Measurements from ENCODE around the gene OR2V2.
"Not testable (repeated sequence)": the region's sequence is repeated elsewhere in the genome, so short reads cannot be mapped to it uniquely, and the experiment has no call there.

OR2V2 gene

GRCh38 chr5:181146927-181147636, at the start of gene OR2V2:
Gene OR2V2, plus strand, starts transcription at chr5:181147586. Its CDS starts 7,357 bp downstream, at chr5:181154943.
- not testable (repeated sequence) for DNase-seq (ENCODE audit: low spot score)

- DNase-seq (ENCODE audit: low spot score): not testable (repeated sequence)
Observed at GRCh38 chr5:181097759-181098491, 49.5 kb upstream of the OR2V2 start.

- no peak for DNase-seq (ENCODE audit: low spot score)
Observed at GRCh38 chr5:181098762-181099601, 48.4 kb upstream of the OR2V2 start.

- no peak for DNase-seq (ENCODE audit: low spot score)
Observed at GRCh38 chr5:181099602-181100086, 47.7 kb upstream of the OR2V2 start.

- no peak for DNase-seq (ENCODE audit: low spot score)
Observed at GRCh38 chr5:181100121-181100875, 47.1 kb upstream of the OR2V2 start.

GRCh38 chr5:181101030-181101641, 46.2 kb upstream of the OR2V2 start:
- not testable (repeated sequence) for DNase-seq (ENCODE audit: low spot score)

GRCh38 chr5:181101930-181102674, 45.3 kb upstream of the OR2V2 start:
- DNase-seq (ENCODE audit: low spot score): not testable (repeated sequence)

- not testable (repeated sequence) for DNase-seq (ENCODE audit: low spot score)
Observed at GRCh38 chr5:181104259-181104568, 43.2 kb upstream of the OR2V2 start.

- DNase-seq (ENCODE audit: low spot score): not testable (repeated sequence)
Observed at GRCh38 chr5:181104606-181105390, 42.6 kb upstream of the OR2V2 start.

- DNase-seq (ENCODE audit: low spot score): no peak
Observed at GRCh38 chr5:181105391-181106025, 41.9 kb upstream of the OR2V2 start.

GRCh38 chr5:181107699-181108098, 39.7 kb upstream of the OR2V2 start:
- DNase-seq (ENCODE audit: low spot score): no peak

GRCh38 chr5:181108578-181109165, 38.7 kb upstream of the OR2V2 start:
- no peak for DNase-seq (ENCODE audit: low spot score)

- DNase-seq (ENCODE audit: low spot score): no peak
Observed at GRCh38 chr5:181109489-181110013, 37.8 kb upstream of the OR2V2 start.

GRCh38 chr5:181111010-181111409, 36.4 kb upstream of the OR2V2 start:
- no peak for DNase-seq (ENCODE audit: low spot score)

GRCh38 chr5:181112476-181112875, 34.9 kb upstream of the OR2V2 start:
- no peak for DNase-seq (ENCODE audit: low spot score)

GRCh38 chr5:181113572-181113971, 33.8 kb upstream of the OR2V2 start:
- not testable (repeated sequence) for DNase-seq (ENCODE audit: low spot score)

GRCh38 chr5:181114284-181114843, 33.0 kb upstream of the OR2V2 start:
- no peak for DNase-seq (ENCODE audit: low spot score)
